ENCODE results near the gene ZNF100. TPM values are rescaled to one million over a fixed set of nuclear protein-coding genes. Genes with fewer than 3 reads are reported as not detected.
"Not testable (repeated sequence)": the region's sequence is repeated elsewhere in the genome, so short reads cannot be mapped to it uniquely, and the experiment has no call there.

The ZNF100 gene
- total RNA-seq, result 1 to 10 TPM; 1.4 to 4.1 (median 1.9) TPM
- long read RNA-seq, full-length matches to known transcripts, result 1 of 1 reads
- long read RNA-seq, partial matches to known transcripts, result 0 of 1 reads
- long read RNA-seq, other reads (novel, unspliced or antisense), result 0 of 1 reads

DNA sequence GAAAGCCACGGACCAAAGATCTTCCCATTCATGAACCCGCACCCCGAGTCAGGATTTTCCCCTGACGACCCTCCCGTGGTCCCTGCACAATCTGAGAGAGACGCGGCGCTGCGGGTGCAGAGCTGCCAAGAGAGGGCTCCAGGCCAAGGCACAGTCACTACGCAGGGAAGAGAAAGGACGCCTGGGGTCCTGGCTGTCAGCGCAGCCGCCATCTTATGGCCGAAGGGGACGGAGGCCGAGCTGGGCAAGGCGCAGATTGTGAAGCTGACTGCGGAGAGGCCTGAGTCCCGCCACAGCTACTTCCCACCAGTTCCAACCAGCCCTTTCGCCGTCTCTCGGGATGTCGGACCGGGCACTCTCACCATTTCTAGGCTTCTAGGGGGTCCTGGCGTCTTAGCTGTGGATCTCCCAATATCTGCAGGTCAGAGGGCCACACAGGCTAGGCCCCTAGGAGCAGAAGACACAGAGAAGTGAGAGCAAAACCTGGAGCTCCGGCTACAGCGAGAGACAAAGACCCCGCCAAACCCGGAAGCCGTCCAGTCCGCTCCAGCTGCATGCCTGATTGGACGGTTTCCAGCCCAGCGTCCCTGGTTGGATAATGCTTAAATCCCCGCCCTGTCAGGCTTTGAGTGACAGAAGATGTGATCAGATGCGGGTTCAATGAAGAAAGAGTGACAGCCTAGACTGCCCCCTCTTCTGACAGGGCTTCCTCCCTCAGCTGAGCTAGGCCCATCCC is at the start of gene ZNF100:
Gene ZNF100, minus strand, starts transcription at position 515 of the 736 bp plus-strand sequence. Its CDS starts 150 bp downstream, at position 365.
- intact Hi-C loops (cut with DNase I), result no loop called here
- 5% methylated on average over 20 of the region's 35 CpGs for WGBS (ENCODE audit: insufficient coverage, low coverage, low lambda C conversion rate, missing lambda C conversion rate)

DNA sequence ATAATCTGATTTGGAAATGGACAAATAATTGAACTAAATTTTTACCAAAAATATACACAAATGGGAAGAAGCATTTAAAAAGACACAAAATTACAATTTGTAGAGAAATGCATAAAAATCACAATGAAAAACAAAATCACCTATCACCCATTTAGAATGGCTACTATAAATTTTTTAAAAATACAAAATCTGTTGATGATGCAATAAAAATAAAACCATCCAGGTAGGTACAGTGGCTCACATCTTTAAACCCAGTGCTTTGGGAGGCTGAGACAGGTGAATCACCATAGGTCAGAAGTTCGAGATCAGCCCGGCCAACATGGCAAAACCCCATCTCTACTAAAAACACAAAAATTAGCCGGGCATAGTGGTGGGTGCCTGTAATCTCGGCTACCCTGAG is 45.1 kb upstream of the ZNF100 start:
- Histone ChIP-seq H3K4me3 (no peak overlapping the region), H3K4me1 (no peaks in the 10 kb centered on the region), H3K9me3 (peaks cover 0 to 40% (median 7%) of the 10 kb centered on the region in 4 donors), H3K27me3 (no peaks in the 10 kb centered on the region), H3K27ac (no peak overlapping the region), H3K36me3 (peaks cover 0 to 26% (median 0%) of the 10 kb centered on the region in 4 donors)
- TF ChIP-seq, protein P1, sequence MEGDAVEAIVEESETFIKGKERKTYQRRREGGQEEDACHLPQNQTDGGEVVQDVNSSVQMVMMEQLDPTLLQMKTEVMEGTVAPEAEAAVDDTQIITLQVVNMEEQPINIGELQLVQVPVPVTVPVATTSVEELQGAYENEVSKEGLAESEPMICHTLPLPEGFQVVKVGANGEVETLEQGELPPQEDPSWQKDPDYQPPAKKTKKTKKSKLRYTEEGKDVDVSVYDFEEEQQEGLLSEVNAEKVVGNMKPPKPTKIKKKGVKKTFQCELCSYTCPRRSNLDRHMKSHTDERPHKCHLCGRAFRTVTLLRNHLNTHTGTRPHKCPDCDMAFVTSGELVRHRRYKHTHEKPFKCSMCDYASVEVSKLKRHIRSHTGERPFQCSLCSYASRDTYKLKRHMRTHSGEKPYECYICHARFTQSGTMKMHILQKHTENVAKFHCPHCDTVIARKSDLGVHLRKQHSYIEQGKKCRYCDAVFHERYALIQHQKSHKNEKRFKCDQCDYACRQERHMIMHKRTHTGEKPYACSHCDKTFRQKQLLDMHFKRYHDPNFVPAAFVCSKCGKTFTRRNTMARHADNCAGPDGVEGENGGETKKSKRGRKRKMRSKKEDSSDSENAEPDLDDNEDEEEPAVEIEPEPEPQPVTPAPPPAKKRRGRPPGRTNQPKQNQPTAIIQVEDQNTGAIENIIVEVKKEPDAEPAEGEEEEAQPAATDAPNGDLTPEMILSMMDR (IDR thresholded peaks at IDR 0.05), result no peak
- TF ChIP-seq POLR2A (IDR thresholded peaks at IDR 0.05), result no peak
- DNase-seq (no peak), ATAC-seq (no peak)
- 82% methylated on average over 3 of the region's 4 CpGs for WGBS (ENCODE audit: insufficient coverage, low coverage, low lambda C conversion rate, missing lambda C conversion rate)
- intact Hi-C loops (cut with DNase I), result no loop called here

More for the DNA sequence above, at the start of gene ZNF100:
- no peaks in the 10 kb centered on the region for H3K27me3 ChIP-seq
- peaks cover 0 to 5% (median 0%) of the 10 kb centered on the region in 4 donors for H3K4me1 ChIP-seq
- peak within 1 kb of the TSS; percentile 80 to 88 (median 80) for H3K4me3 ChIP-seq
- peaks cover 0 to 4% (median 0%) of the 10 kb centered on the region in 4 donors for H3K36me3 ChIP-seq
- ATAC-seq (peak; percentile 96 to 97 (median 96)), DNase-seq (peak; percentile 91 to 94 (median 93))
- TF ChIP-seq, protein P1 (IDR thresholded peaks at IDR 0.05), result no peak
- TF ChIP-seq POLR2A (IDR thresholded peaks at IDR 0.05), result peak; percentile 59
- H3K9me3 ChIP-seq, result no peaks in the 10 kb centered on the region
- peak within 1 kb of the TSS; percentile 40 to 82 (median 69) for H3K27ac ChIP-seq

DNA sequence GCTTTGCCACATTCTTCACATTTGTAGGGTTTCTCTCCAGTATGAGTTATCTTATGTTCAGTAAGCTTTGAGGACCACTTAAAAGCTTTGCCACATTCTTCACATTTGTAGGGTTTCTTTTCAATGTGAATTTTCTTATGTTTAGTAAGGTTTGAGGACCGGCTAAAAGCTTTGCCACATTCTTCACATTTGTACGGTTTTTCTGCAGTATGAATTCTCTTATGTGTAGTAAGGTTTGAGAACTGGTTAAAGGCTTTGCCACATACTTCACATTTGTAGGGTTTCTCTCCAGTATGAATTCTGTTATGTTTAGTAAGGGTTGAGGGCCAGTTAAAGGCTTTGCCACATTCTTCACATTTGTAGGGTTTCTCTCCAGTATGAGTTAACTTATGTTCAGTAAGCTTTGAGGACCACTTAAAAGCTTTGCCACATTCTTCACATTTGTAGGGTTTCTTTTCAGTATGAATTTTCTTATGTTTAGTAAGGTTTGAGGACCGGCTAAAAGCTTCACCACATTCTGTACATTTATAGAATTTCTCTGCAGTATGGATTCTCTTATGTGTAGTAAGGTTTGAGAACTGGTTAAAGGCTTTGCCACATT is 41.1 kb upstream of the ZNF100 start:
- H3K27me3 ChIP-seq; DNase-seq; H3K4me1 ChIP-seq; H3K27ac ChIP-seq; ATAC-seq; H3K4me3 ChIP-seq; intact Hi-C loops (cut with DNase I): not testable (repeated sequence)
- Histone ChIP-seq H3K36me3 (peaks cover 0 to 17% (median 0%) of the 10 kb centered on the region in 4 donors), H3K9me3 (peaks cover 0 to 54% (median 7%) of the 10 kb centered on the region in 4 donors)
- 61% methylated on average over 2 of the region's 3 CpGs for WGBS (ENCODE audit: insufficient coverage, low coverage, low lambda C conversion rate, missing lambda C conversion rate)

DNA sequence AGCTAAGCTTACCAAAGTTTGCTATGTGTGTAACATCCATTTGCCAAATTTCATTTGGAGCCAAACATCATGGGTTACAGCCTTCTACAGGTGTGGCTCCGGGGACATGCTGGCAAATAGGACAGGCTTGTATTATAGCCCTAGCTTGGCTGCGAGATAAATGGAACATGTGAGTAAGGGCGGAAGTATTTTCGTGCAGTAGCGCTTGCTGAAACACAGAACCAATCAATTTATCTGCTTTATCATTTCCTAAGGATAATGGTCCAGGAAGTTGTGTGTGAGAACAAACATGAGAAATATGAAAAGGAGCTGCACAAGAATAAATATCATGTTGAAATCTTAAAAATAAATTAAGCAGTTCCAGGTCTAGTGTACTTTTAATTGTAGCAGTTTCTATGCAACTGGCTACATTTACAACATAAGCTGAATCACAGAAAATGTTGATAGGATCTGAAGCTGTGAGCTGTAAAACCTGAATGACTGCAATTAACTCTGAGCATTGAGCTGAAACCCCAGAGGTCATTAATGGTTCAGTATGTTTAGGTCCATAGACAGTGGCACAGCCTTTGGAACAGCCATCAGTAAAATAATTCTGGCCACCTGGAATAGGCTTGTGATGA is 22.2 kb upstream of the ZNF100 start:
- intact Hi-C loops (cut with DNase I), result no loop called here
- TF ChIP-seq, protein P1 (IDR thresholded peaks at IDR 0.05), result no peak
- Histone ChIP-seq H3K4me1 (no peaks in the 10 kb centered on the region), H3K9me3 (no peaks in the 10 kb centered on the region), H3K4me3 (no peak overlapping the region), H3K36me3 (no peaks in the 10 kb centered on the region), H3K27me3 (no peaks in the 10 kb centered on the region), H3K27ac (no peak overlapping the region)
- ATAC-seq, result no peak
- 62% methylated on average over 5 of the region's 5 CpGs for WGBS (ENCODE audit: insufficient coverage, low coverage, low lambda C conversion rate, missing lambda C conversion rate)
- no peak for DNase-seq

Data from right lobe of liver (tissue), 6 donors.